NOMO-1 (cell line): ENCODE results near the gene MYLK2.
A peak's percentile ranks its signal among the peaks of the same experiment; 100 is the strongest.

Experiments
- DNase-seq, 2 experiments: peaks; one replicate each; lab custom pipeline; 2025; ENCODE audit not compliant: unreplicated experiment in 2 of 2; lab: John Stamatoyannopoulos, UW

MYLK2 gene

DNA sequence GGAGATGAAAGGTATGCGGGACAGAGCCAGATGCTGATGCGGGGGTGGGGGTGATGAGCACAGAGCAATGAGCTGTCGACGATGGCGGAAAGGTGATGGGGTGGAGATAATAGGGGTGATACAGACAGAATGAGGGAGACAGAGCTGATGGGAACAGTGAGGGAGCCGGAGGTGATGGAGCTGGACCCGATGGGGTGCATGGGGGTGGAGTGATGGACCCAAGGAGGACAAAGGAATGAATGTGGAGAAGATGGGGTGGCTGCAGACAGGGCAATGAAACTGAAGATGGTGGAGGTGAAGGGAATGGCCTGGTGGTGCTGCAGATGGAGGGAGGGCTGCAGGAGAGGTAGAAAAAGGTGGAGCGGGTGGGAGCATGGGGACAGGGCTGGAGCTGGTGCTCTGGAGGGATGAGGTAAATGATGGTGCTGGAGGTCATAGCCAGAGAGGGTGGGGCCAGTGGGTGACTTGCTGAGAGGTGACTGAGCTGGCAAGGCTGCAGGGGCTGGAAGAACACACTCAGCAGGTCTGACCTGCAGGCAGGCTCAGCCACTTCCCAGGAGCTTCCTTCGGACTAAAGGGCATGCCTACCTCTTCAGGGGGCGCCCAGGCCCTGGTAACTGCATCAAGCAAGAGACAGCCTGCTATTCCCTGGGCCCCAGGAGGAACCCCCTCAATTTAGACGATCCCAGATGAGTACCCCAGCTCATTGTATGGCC lies 32.2 kb downstream of the MYLK2 start:
- no peak for DNase-seq

DNA sequence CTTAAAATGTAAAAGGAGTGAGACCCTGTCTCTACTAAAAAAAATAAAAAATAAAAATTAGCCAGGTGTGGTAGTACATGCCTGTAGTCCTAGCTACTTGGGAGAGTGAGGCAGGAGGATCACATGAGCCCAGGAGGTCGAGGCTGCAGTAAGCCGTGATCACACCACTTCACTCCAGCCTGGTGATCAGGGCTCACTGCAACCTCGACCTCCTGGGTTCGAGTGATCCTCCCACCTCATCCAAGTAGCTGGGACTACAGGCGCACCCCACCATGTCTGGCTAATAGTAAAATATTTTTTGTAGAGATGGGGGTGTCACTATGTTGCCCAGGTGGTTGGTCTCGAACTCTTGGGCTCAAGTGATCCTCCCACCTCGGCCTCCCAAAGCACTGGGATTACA lies 34.3 kb downstream of the MYLK2 start:
- DNase-seq: no peak

DNA sequence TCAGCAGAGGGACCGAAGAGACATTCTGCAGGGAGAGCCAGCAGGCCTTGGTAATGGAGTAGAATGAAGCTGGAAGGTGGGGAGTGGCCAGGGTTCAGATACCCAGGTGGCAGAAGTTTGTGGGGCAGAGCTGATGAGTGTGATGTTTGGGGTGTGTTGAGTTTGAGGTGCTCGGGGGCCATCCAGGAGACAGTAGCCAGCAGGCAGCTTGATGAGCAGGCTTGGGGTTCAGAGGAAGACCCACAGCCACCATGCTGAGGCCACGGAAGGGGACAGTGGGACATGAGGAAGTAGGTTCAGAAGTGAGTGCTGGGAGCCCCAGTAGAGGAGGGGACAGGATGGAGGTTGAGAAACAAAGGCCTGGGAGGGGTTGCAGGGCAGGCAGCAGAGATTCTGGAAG lies 37.4 kb downstream of the MYLK2 start:
- DNase-seq: peak in 1 of 2 experiments; percentile 8

DNA sequence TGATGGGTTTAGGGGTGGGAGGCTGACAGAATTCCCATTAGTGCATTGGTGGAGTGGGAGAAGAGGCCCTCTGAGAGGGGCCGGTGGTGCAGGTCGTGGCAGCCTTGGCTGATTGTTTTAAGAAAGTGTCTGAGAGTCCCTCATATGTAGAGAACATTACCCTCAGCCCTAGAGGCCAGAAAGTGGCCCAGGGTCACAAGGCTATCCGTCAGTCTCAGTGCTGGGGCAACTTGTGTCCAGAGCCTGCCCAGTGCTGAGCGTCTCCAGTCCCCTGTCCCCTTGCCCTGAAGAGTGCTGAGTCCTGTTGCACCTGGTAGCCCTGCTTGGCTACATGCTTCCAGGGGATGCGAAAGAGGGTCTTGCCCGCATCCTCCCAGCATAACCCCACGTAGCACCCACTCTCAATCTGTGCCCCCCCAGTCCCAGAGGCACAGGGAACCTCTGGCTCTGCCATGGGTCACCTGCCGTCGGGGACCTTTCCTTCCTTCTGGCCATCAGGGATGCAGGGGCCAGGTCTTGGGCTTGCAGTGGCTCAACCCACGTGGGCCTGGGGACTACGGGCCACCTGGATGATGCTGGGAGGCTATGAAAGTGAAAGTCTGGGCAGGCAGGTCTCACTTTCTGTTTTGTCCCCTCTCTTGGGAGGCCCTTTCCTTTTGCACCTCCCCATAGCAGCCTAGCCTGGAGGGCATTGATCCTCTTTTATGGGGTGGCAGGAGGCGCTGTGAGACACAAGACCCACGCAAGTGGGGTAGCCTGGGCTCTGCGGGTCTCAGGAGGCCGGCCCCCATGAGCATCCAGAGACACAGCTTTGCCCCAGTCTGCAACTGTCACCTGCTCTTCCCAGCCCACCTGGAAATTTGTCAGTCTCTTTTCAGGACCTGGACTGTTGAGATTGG lies 39.0 kb downstream of the MYLK2 start:
- no peak for DNase-seq

DNA sequence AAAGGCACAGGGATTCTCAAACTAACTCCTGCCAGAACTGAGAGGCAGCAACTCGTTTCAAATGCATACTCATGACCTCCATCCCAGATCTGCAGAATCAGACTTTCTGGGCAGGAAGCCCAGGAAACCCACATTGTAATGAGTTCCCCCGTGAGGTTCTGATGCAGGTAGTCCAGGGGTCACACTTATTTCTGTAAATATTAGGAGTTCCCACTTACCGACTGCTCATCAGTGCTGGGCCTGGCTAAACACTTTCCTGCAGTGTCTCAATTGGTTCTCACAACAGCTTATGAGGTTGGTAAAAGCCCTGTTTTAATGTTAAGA lies 39.6 kb downstream of the MYLK2 start:
- DNase-seq: no peak

DNA sequence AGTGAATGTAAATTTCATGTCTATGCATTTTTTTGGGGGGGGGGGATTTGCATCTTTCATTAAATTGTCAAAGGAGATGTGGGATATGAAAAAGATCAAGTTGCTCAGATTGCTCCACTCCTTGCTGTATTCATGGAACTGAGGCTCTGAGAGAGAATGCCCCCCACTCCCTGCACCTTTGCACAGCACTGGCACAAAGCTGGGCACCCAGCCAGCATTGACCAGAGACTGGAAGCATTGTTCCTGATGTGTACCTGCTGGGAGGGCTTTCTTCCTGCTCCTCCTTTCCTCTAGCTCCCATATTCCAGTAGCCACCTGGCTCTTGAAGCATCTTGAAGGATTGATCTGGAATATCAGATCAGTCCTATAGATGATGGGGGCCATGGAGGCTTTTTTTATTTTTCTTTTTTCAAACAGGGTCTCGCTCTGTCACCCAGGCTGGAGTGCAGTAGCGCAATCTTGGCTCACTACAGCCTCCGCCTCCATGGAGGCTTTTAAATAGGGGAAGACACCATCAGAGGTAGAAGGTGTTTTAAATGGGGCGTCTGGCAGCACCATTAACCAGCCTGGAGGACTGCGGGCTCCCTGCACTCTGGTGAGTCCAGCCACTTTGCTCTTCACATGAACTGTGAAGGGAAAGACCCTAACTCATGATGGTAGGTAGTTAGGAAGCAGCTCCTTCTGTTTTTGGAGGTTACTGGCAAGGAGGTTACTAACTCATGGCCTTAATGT lies 40.3 kb downstream of the MYLK2 start:
- DNase-seq: no peak

DNA sequence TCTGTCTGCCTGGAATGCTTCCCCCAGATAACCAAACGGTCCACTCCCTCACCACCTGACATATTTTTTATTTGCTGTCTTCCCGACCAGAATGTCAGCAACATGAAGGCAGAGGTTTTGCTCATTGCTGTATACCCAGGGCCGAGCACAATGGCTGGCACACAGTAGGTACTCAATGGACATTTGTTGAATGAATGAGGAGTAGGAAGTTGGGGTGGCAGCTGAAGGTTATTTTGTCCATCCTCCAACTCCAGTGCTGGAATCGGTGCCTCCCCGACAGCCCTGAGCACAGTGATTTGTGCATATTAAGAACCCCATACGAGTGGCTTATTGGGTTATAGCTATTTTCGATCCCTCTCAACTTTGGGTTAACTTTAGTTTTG lies 40.8 kb downstream of the MYLK2 start:
- no peak for DNase-seq

DNA sequence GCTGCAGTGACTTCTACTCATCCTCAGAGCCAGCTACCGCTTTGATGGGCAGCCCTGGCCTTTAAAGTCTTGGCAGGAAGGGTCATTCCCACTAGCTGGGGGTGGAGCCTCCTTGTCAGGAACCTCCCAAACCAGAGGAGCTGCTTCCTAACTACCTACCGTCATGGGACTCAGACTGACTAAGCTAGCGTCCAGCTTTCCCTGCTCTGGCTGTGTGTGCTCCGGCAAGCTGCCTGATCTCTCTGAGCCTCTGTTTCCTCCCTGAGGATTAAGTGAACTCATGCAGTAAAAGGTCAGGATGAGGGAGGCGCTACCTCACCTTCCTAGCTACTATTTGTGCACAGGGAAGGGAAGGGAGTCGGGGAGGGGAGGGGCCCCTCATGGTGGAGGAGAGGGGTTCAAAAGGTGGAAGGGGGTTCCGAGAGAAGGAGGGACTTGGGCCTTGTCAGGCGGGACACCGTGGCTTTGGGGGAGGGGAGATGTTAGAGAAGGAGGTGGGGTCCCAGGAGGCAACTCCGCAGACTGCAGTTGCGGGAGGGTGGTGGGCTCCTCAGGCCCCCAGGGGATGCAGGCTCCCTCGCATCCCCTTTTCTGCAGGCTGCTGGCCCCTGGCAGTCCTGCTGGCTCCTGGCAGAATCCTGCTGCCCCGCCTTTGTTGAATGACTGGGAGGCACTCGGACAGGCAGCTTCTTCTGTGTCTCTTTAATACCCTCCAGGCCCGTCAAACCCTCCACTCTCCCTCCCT lies 41.4 kb downstream of the MYLK2 start:
- no peak for DNase-seq

DNA sequence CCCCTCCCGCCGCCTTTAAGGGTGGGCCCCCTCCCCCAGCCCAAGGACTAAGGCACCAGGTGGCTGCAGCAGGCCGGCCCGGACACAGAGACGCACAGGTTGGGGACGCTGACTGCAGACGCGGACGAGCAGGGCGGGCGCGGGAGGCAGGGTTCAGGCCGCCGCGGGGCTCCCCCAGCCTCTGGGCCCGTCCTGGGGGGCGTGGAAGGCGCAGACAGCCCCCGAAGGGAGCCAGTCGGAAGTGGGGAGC lies 41.9 kb downstream of the MYLK2 start:
- no peak for DNase-seq

DNA sequence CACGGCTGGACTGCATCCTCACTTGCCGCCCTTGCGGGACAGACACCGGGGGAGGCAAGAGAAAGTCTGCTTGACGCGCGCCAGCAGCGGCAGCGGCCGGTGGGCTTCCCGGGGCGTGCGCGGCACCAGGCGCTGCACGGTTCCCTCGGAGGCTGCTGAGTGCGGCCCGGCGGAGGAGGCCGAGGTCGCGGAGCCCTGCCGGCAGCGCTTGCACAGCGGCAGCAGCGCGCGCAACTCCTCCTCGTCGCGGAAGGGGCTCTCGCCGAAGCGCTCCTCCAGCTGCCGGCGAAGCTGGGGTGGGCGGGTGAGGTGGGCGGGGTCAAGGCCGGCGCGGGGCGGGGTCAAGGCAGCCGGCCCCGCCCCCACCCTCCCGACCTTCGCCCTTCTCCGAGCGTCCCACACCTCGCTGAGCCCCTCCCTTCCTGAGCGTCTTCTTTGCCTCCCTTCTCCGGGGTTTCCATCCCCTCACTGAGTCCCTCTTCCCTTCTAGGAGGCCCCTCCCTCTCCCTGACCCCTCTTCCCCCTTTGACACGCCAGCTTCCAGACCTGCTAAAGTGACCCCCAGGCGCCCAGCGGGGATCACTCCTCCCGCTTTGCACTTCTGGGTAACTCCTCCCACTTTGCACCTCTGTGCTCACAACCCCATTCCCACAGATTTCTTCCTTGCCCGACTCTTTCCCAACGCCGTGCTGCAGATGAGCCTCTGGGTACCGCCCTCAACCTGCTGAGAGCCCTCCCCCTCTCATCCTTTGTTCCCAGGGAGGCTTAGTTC lies 42.4 kb downstream of the MYLK2 start:
- peak; percentile 56 to 79 for DNase-seq

DNA sequence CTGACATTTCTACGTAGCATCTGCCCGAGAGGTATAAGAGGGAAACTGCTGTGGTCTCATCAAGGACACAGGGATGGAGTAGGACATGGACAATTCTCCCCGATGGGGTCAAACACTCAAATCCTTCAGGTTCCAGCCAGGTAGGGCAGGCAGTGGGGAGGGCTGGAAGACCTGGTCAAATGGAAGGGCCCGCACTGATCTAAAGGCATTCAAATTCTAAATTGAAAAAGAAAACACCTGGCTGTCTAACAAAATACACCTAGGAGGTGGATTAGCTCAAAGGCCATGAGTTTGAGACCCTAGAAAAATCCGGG lies 43.0 kb downstream of the MYLK2 start:
- no peak for DNase-seq

DNA sequence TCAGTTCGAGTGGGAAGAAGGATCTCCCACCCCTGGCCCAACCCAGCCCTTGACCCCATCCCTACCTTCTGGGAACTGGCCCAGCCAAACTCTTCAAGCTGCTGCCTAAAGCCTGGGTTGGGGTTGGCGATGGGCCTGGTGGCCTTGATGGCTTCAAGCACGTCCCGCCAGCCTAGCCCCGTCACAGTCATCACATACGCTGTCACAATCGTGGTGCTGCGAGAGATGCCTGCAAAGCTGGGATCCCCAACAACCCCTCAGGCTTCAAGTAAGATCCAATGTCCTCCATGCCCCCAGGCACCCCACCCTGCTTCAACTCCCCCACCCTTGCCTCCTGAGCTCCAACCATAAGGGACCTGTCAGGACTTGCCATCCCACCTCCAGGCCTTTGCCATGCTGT lies 43.4 kb downstream of the MYLK2 start:
- no peak for DNase-seq

DNA sequence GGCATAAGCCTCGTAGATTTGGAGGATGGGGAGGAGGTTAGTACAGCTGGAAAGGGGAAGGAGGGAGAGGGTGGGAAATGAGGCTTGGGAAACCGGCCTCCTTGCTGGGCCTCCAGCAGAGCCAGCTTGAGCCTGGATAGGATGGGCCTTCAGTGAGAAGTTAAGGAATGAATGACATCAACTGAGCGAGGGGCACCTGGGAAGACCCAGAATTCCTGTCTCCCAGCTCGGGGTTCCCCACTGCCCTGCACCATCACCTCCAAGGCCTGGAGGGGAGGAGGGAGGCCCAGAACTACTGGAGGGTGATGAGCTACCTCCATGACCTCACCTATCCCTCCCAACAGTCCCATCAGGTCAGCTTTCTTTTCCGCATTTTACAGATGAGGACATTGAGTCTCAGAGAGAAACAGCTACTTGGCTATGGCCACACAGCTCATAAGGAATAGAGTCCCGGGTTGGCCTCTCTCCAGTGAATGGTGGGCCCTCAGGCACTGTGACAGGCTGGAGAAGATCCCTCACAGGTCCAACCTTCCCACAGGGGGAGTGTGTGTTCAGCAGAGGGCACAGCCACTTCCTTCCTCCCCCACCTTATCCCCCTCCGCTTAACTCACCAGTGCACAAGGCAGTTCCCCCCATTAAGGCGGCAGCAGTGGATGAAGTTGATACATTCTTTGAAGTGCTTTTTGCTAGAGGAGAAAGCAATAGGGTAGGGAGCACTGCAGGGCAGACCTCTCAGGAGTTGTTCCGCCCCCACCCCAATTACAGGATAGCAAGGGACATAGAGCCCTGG lies 44.3 kb downstream of the MYLK2 start:
- no peak for DNase-seq

DNA sequence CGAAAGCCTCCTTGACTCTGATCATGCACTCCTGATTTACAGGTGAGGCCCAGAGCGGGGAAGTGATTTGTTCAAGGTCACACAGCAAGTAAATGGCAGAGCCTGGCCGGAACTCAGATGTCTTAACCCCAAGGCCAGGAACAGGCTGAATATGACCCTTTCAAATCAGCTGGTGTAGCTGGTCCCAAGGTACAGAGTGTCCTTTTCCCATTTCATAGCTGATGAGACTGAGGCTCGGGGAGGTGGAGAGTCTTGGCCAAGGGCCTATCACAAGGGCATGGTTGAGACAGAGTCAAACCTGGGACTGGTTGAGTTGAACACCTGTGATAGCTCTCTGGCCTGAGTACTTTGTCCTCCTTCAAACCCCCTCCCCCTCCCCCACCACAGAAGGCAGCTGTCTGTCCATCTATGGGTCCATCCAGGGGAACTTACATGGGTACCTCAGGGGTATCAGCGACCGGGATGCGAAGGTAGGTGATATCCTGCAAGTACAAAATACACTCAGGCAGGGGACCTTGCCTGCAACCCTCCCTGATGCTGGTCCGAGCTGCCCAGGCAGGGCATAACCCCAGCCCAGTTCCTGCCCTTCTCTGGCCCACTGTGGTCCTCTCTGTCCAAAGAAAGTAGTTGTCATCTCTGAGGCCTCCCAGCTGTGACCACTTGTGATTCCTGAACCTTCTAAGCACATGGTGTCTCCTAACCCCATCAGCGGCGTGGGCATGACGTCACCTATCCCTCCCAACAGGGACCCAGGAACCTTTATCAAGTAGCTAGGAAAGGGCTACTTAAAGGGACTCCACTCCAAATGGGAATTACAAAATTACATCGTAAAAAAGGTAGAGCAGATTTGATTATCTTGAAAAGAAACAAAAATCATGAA lies 45.6 kb downstream of the MYLK2 start:
- no peak for DNase-seq

DNA sequence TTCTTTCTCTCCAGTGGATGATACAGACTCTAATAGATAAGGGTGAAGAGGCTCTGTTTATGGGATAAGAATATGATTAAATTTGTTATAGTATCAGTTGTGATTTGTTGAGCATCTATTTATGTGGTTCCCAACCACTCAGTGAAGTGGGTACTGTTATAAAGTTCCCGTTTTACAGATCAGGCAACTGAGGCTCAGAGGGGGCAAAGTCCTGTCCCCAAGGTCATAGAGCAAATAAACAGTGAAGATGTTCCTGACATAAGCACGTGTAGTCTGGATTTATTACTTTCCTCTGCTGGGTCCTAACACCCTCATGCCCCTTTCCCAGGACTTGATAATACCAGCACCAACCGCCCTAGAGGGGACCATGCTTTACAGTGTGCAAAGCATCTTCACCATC lies 47.1 kb downstream of the MYLK2 start:
- no peak for DNase-seq

DNA sequence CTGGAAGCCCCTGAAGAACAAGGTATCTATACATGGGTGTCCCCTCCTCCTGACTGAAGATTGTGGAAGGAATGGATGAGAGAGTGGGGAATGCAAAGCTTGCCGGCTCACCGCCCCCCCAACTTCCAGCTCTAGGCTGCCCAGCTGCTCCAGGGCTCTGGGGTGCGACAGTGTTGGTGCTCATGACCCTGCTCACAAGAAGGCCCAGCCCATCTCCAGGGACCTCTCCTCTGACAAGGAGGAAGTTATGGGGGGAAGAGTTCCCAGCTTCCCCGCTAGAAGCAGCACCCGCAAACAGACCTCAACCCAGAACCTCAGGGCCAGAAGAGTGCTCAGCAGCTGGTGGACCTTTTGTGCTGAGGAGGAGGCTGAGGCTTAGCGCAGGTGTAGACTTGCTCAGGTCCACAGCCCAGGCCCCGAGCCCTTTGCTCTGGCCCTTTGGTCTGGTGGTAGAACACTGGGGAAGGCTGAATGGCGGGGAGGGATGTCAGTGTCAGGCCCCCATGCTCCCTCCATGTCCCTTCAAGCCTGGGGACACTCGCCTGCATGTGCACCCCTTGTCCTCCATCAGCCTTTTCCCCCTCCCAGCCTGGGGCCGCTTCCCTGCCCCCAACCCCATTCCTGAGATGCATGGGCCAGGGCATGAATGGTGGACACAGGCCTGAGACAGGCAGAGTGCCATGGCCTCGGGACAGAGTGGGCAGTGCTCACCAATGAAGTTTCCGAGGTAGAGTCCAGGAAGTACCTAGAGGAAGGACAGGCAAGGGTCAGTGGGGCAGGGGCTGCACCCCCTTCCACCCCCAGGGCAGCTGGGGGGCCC lies 49.9 kb downstream of the MYLK2 start:
- DNase-seq: no peak

DNA sequence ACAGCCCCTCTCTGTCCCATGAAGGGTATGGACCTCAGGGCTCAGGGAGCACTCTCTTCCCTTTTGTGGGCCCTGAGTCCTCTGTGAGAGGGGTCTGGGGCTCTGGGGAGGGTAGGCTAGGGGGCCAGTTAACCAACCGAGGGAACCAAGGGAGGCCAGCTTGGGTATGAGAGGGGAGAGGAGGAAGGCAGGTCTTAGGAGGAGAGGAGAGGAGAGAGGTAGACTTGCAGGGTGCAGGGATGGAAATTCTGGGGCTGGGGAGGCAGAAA lies 50.5 kb downstream of the MYLK2 start:
- DNase-seq: no peak

DNA sequence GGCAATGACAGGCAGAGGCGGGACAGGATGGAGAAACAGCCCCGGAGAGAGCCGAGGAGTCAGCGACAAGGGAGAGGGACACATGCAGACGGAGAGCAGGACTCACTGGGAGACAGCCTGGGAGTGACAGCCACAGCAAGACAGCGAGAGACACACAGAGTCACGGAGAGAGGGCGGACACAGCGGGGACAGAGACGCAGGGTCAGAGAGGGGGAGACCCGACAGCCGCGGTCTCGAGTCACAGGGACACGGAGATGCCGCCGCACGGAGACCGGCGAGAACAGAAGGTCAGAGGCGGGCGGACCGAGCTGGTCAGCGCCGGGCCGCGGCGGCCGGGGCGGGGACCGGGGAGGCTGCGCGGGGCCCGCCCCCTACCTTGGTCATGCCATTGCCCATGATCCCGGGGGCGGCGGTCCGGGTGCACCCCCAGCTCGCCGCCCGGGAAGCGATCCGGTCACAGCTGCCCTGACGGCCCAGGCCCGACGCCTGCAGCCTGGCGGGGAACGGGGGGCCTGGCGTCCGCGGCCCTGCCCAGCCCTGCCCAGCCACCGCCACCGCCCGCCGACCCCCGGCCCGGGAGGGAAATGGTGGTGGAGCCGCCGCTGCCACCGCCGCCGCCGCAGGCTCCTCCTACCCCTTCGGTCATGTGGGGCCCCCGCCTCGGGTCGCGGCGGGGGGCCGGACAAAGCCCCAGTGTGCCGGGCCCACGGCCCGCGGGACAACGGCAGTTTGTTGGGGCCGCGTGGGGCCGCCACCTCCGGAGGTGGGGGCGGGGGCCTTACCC lies 51.0 kb downstream of the MYLK2 start, which contains the start of the genes DUSP15 and TTLL9:
Gene DUSP15, minus strand, starts transcription at position 586 of the 784 bp plus-strand sequence. Its CDS starts 190 bp downstream, at position 396.
Gene TTLL9, plus strand, starts transcription at position 693 of the 784 bp plus-strand sequence. CDS start 493 bp downstream, outside the sequence.
- no peak for DNase-seq
